CD4-positive, alpha-beta T cell (primary cell): ENCODE data around the gene KCNMA1. TPM values are rescaled to one million over a fixed set of nuclear protein-coding genes. Genes with fewer than 3 reads are reported as not detected.

Experiments
- ATAC-seq: fragments of 200-7000 bp; cut with Tn5 transposase; one replicate; pipeline ENCODE4 v1.10.0; 2022; ENCODE audit warnings: mild to moderate bottlenecking; ENCODE audit not compliant: poor library complexity
- CTCF ChIA-PET: fragments of 350-600 bp; sonication (Branson Sonifier 250); formaldehyde crosslinking; loops from one replicate; lab custom pipeline; 2021; ENCODE audit warnings: antibody characterized with exemption, inconsistent platforms; lab: Charles Lee
- POLR2A ChIA-PET: fragments of 350-600 bp; sonication (Branson Sonifier 250); formaldehyde crosslinking; loops from one replicate; lab custom pipeline; 2021; ENCODE audit warnings: antibody characterized with exemption, inconsistent platforms; lab: Charles Lee
- DNase-seq, 14 experiments: peaks; one replicate each; pipeline ENCODE4 v3.0.0-alpha.2; 2013 to 2020; ENCODE audit warnings: mixed read lengths in 2 of 14
- H3K27ac ChIP-seq, 2 donors: one replicate each; pipeline versions ENCODE4 v1.5.1 to v1.7.0; 2013; ENCODE audit warnings: low read length in 2 of 2, low read depth in 1 of 2, mild to moderate bottlenecking in 1 of 2
- H3K27me3 ChIP-seq, 2 experiments: 1 replicate in 1 of 2; 2 replicates in 1 of 2; pipeline versions ENCODE4 v1.6.1 to v1.7.0; 2013; ENCODE audit warnings: low read length in 2 of 2, control low read depth in 1 of 2, mild to moderate bottlenecking in 1 of 2, moderate library complexity in 1 of 2; ENCODE audit not compliant: insufficient read depth in 2 of 2, control insufficient read depth in 1 of 2
- H3K36me3 ChIP-seq: one replicate; pipeline ENCODE4 v1.6.1; 2013; ENCODE audit warnings: low read length, control low read depth; ENCODE audit not compliant: insufficient read depth
- H3K4me1 ChIP-seq: one replicate; pipeline ENCODE4 v1.6.1; 2013; ENCODE audit warnings: low read length, control low read depth; ENCODE audit not compliant: insufficient read depth
- H3K4me3 ChIP-seq: one replicate; pipeline ENCODE4 v1.5.1; 2013; ENCODE audit warnings: mild to moderate bottlenecking, low read length, moderate library complexity
- H3K9me3 ChIP-seq, 2 experiments: 1 replicate in 1 of 2; 2 replicates in 1 of 2; pipeline versions ENCODE4 v1.6.1 to v1.7.0; 2013; ENCODE audit warnings: low read length in 2 of 2, mild to moderate bottlenecking in 2 of 2, control low read depth in 1 of 2, moderate library complexity in 1 of 2; ENCODE audit not compliant: control insufficient read depth in 1 of 2, insufficient read depth in 1 of 2
- H3K27ac Mint-ChIP-seq: one replicate; pipeline ENCODE4 v1.8.0; 2020; ENCODE audit warnings: mixed read lengths
- H3K27me3 Mint-ChIP-seq: one replicate; pipeline ENCODE4 v1.8.0; 2021; ENCODE audit warnings: mixed read lengths
- H3K36me3 Mint-ChIP-seq: one replicate; pipeline ENCODE4 v1.8.0; 2021; ENCODE audit warnings: low read depth, mixed read lengths
- H3K4me1 Mint-ChIP-seq: one replicate; pipeline ENCODE4 v1.8.0; 2021; ENCODE audit warnings: low read depth, mixed read lengths
- H3K4me3 Mint-ChIP-seq: one replicate; pipeline ENCODE4 v1.8.0; 2020; ENCODE audit warnings: mild to moderate bottlenecking, mixed read lengths
- H3K9me3 Mint-ChIP-seq: one replicate; pipeline ENCODE4 v1.8.0; 2020; ENCODE audit warnings: mixed read lengths
- intact Hi-C, 2 experiments: fragments of 100-400 bp; cut with DNase I in 1 of 2; cut with micrococcal nuclease in 1 of 2; formaldehyde crosslinking; loops; one replicate each; pipeline versions ENCODE4 v1.15.1 to v1.9.0; 2023 to 2025; cut with DNase I, micrococcal nuclease
- total RNA-seq, 174 experiments: library from RNA in 2 of 174; stranded (reverse) in 2 of 174; gene quantifications; one replicate each; pipeline ENCODE4 v1.2.3 and lab custom pipeline; 2021 to 2026
- TF ChIP-seq, protein P1 (sequence below): fragments of 200-600 bp; IDR thresholded peaks from one replicate; pipeline ENCODE4 v1.8.0; 2022; ENCODE audit warnings: antibody characterized with exemption, mild to moderate bottlenecking

KCNMA1 gene
- total RNA-seq, 2 experiments from 2014 or later, result not detected

DNA sequence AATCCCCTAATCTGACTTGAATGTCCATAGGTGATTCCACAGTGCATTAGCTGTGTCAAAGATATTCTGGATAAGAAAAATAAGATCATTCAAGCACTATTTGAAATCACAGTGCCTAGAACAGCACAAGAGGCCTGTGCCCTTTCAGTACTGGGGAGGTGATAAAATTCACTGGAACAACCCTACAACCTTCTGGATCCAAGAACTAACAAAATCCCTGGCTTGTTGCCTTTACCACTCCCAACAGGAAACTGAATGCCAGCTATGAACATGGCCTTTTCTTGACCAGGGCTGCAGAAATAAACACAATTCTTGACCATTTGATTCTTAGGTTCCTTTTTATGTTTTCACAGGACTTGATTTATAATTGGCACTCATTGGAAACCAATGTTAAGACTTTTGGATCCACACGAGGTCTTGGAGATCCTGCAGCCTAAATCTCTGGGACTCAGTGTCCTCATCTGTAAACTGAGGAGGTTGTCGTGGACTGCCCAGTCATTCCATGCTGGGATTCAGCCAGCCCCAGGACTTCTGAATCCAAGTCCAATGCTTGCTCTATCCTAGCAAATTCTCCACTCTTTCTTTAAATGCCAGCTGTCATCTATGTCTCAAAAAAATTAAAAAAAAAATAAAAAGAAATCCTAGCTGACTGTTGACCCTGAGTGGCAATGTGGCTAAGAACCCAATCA, 624.7 kb downstream of the KCNMA1 start:
- Mint-ChIP-seq H3K27me3 (no peaks in the 10 kb centered on the region), H3K9me3 (no peaks in the 10 kb centered on the region), H3K4me1 (no peaks in the 10 kb centered on the region), H3K27ac (no peak overlapping the region), H3K4me3 (no peak overlapping the region), H3K36me3 (no peaks in the 10 kb centered on the region)
- Histone ChIP-seq H3K27ac (no peak overlapping the region), H3K4me1 (no peaks in the 10 kb centered on the region), H3K36me3 (no peaks in the 10 kb centered on the region), H3K27me3 (no peaks in the 10 kb centered on the region), H3K4me3 (no peak overlapping the region), H3K9me3 (no peaks in the 10 kb centered on the region)
- no peak for ATAC-seq
- intact Hi-C loops, result no loop called here
- CTCF ChIA-PET, result no interaction called here
- DNase-seq, result no peak
- POLR2A ChIA-PET, result no interaction called here
- TF ChIP-seq, protein P1, sequence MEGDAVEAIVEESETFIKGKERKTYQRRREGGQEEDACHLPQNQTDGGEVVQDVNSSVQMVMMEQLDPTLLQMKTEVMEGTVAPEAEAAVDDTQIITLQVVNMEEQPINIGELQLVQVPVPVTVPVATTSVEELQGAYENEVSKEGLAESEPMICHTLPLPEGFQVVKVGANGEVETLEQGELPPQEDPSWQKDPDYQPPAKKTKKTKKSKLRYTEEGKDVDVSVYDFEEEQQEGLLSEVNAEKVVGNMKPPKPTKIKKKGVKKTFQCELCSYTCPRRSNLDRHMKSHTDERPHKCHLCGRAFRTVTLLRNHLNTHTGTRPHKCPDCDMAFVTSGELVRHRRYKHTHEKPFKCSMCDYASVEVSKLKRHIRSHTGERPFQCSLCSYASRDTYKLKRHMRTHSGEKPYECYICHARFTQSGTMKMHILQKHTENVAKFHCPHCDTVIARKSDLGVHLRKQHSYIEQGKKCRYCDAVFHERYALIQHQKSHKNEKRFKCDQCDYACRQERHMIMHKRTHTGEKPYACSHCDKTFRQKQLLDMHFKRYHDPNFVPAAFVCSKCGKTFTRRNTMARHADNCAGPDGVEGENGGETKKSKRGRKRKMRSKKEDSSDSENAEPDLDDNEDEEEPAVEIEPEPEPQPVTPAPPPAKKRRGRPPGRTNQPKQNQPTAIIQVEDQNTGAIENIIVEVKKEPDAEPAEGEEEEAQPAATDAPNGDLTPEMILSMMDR, result no peak

GRCh38 chr10:77011874-77012811, 625.5 kb downstream of the KCNMA1 start:
- no peak overlapping the region for H3K4me3 ChIP-seq
- POLR2A ChIA-PET, result no interaction called here

DNA sequence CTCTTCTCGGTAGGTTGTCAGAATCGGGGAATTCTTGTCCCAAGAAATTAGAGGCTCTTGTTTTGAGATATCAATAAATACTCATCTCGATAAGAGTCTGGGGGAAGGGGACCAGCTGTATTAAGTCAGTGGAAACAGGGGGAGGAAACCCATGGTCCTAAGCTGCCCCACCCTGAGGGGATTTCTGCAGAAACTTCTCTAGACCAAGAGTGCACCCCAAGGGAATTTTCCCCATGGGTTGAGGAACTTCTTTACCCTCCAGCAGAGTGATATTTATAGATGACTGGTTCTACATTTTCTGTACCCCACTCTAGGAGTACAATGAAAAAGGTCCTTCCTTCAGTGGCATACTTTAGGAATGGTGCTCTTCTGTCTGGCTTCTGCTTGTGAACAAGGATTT, 627.2 kb downstream of the KCNMA1 start:
- Histone ChIP-seq H3K4me3 (no peak overlapping the region), H3K4me1 (no peaks in the 10 kb centered on the region), H3K27me3 (no peaks in the 10 kb centered on the region), H3K9me3 (peaks cover 0 to 3% of the 10 kb centered on the region in 2 experiments), H3K27ac (no peak overlapping the region), H3K36me3 (no peaks in the 10 kb centered on the region)
- TF ChIP-seq, protein P1, result no peak
- Mint-ChIP-seq H3K27ac (no peak overlapping the region), H3K4me3 (no peak overlapping the region), H3K27me3 (no peaks in the 10 kb centered on the region), H3K9me3 (no peaks in the 10 kb centered on the region), H3K36me3 (no peaks in the 10 kb centered on the region), H3K4me1 (no peaks in the 10 kb centered on the region)
- POLR2A ChIA-PET, result no interaction called here
- intact Hi-C loops, result no loop called here
- DNase-seq (no peak), ATAC-seq (no peak)
- CTCF ChIA-PET, result no interaction called here

More at GRCh38 chr10:77011874-77012811, 625.5 kb downstream of the KCNMA1 start:
- TF ChIP-seq, protein P1, result no peak
- Histone ChIP-seq H3K9me3 (peaks cover 0 to 3% of the 10 kb centered on the region in 2 experiments), H3K36me3 (no peaks in the 10 kb centered on the region), H3K27me3 (no peaks in the 10 kb centered on the region), H3K27ac (no peak overlapping the region), H3K4me1 (no peaks in the 10 kb centered on the region)
- ATAC-seq, result no peak
- H3K36me3 Mint-ChIP-seq, result no peaks in the 10 kb centered on the region
- no peaks in the 10 kb centered on the region for H3K4me1 Mint-ChIP-seq
- no peak overlapping the region for H3K27ac Mint-ChIP-seq
- H3K9me3 Mint-ChIP-seq, result no peaks in the 10 kb centered on the region
- CTCF ChIA-PET, result no interaction called here
- no peak overlapping the region for H3K4me3 Mint-ChIP-seq
- intact Hi-C loops, result no loop called here
- no peak for DNase-seq
- H3K27me3 Mint-ChIP-seq, result no peaks in the 10 kb centered on the region
